HG02623 (cell line): ENCODE results near the gene UQCC5.
"Not testable (repeated sequence)": the region's sequence is repeated elsewhere in the genome, so short reads cannot be mapped to it uniquely, and the experiment has no call there.

Experiments used
- ATAC-seq: cut with Tn5 transposase; IDR thresholded peaks from one replicate; pipeline ENCODE4 v1.9.1; 2021; ENCODE audit warnings: moderate library complexity; ENCODE audit not compliant: unreplicated experiment

UQCC5 gene

DNA sequence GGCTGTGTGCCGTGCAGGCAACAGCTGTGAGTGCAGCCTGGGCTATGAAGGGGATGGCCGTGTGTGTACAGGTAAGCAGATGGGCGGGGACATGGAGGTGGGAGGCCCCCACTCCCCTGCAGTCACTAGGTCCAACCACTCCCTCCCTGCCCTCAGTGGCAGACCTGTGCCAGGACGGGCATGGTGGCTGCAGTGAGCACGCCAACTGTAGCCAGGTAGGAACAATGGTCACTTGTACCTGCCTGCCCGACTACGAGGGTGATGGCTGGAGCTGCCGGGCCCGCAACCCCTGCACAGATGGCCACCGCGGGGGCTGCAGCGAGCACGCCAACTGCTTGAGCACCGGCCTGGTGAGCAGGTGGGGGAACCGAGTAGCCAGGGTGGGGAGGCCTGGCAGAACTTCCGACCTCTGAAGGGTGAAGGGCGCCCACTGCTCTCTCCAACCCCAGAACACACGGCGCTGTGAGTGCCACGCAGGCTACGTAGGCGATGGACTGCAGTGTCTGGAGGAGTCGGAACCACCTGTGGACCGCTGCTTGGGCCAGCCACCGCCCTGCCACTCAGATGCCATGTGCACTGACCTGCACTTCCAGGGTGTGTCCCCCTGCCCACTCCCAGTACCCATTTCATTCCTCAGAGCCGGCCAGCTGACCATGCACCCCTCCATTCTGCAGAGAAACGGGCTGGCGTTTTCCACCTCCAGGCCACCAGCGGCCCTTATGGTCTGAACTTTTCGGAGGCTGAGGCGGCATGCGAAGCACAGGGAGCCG lies 14.3 kb upstream of the UQCC5 start:
- ATAC-seq: no peak

DNA sequence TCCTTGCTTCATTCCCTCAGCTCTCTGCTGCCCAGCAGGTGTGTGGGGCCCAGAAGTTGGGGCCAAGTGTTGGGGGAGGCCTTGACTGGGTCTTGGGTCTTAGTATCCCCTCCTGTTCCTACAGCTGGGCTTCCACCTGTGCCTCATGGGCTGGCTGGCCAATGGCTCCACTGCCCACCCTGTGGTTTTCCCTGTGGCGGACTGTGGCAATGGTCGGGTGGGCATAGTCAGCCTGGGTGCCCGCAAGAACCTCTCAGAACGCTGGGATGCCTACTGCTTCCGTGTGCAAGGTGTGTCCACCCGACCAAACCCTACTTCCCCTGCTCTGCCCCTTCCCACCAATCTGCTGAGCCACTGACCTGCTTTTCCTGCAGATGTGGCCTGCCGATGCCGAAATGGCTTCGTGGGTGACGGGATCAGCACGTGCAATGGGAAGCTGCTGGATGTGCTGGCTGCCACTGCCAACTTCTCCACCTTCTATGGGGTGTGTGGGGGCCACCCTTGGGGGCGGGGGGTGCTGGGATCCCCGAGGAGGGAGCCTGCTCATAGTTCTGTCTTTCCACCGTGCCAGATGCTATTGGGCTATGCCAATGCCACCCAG lies 13.7 kb upstream of the UQCC5 start:
- ATAC-seq: no peak

DNA sequence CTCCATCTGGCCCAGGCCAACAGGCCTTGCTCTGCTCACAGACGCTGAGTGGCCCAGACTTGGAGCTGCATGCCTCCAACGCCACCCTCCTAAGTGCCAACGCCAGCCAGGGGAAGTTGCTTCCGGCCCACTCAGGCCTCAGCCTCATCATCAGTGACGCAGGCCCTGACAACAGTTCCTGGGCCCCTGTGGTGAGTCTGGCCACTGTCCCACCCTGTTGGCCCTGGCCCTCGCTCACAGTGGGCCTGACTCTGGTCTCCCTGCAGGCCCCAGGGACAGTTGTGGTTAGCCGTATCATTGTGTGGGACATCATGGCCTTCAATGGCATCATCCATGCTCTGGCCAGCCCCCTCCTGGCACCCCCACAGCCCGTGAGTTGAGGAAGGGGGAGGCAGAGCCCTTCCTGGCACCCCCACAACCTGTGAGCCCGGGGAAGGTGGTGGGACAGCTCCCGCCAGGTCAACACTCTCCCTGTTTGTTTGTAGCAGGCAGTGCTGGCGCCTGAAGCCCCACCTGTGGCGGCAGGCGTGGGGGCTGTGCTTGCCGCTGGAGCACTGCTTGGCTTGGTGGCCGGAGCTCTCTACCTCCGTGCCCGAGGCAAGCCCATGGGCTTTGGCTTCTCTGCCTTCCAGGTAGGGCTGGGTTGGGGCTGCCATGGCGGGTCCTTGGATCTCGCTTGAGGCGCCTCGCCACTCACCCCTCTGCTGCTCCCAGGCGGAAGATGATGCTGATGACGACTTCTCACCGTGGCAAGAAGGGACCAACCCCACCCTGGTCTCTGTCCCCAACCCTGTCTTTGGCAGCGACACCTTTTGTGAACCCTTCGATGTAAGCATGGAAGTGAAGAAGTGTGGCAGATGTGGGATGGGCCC lies 12.8 kb upstream of the UQCC5 start:
- no peak for ATAC-seq

DNA sequence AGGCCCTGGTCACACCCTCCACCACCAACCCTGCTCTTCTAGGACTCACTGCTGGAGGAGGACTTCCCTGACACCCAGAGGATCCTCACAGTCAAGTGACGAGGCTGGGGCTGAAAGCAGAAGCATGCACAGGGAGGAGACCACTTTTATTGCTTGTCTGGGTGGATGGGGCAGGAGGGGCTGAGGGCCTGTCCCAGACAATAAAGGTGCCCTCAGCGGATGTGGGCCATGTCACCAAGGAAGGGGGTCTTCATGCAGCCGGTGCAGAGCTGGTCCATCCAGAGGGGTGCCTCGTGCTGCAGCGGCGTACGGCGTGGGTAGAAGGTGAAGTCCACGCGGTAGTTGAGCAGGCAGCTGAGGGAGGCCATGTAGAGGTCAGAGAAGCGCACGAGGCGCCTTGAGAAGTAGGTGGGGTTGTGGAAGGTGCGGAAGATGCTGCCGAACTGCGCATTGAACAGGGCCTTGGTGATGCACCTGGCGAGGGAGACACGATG lies 12.1 kb upstream of the UQCC5 start:
- no peak for ATAC-seq

DNA sequence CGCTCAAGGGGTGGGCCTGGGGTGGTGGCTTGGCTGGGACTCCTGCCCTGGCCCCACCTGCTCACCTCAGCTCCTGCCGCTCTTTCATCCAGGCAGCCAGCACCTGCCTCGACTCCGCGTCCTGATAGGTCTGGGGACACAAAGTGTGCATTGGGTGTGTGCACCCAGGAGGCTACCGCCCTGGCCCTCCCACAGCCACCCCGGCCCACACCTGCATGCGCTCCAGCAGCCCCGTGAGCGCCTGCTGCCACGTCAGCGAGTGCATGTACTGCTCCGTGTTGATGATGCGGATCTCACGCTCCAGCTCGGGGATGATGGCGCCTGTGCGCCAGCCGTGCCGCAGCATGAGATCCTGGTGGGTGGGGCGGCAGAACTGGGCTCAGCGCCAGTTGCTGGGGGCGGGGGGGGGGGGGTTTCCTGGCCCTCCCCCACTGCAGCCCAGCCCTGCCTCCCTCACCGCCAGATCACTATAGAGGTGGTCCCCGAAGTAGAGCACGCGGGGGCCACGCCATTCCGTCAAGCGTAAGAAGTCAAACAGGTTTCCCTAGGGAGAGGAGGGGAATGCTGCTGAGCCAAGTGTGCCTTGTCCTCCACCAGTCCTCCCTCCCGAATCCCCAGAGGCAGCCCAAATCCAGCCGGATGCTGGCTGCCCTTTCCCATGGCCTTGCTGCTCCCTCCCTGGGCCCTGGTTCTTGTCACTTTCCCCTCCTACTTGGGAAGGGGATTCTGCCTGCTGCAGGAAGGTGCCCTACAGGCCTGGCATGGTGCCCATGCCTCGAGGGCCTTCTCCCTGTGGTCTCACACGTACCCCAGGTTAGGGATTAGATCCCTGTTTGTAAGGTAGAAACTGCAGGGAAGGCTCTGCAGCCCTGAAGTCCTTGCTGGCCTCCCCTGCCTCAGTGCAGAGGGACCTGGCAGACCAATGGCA lies 11.4 kb upstream of the UQCC5 start:
- ATAC-seq: no peak

DNA sequence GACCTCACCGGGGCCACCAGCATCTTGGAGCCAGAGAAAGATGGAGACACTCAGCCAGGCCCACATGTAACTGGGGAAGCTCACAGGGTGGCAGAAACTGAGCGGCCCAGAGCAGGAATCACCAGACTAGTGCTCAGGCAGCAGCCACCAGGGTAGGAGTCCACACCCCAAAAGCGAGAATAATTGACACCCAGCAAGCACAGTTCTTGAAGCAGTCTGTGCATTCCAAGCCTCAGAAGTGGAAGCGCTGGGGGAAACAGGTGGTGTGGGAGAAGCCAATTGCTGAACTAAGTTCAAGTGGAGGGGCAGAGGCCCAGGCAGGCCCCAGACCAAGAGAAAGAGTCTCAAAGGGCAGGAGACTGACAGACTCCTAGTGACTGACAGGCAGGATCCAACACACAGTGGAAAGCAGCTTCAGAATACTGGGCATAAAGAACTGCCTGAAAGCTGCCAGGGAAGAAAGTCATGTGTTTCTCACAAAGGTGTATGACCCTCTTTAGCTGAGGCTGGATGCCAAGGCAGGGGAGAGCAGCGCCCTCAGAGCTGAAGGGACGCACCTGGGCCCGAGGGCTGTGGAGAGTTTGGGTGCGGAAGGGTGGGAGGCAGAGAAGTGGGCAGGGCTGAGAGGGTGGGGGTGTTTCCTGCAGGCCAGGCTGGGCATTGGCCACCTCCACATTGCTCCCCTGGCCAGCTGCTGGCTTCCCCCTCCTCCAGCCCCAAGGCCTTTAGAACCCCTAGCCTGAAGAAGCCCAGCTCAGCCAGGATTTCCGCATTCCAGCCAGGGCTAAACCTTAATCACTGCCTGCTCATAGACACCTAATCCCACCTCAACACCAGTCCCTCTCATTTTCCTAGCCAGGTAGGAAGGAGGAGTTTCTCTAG lies 10.5 kb upstream of the UQCC5 start:
- no peak for ATAC-seq

DNA sequence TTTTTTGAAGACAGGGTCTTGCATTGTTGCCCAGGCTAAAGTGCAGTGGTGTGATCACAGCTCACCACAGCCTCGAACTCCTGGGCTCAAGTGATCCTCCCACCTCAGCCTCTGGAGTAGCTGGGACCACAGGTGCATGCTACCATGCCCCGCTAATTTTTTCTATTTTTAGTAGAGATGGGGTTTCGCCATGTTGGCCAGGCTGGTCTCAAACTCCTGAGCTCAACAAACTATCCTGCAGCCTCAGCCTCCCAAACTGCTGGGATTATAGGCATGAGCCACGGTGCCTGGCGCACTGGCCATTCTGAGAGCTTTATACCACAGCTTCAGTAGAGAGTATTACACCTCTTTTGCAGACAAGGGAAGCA lies 9.8 kb upstream of the UQCC5 start:
- ATAC-seq: not testable (repeated sequence)

DNA sequence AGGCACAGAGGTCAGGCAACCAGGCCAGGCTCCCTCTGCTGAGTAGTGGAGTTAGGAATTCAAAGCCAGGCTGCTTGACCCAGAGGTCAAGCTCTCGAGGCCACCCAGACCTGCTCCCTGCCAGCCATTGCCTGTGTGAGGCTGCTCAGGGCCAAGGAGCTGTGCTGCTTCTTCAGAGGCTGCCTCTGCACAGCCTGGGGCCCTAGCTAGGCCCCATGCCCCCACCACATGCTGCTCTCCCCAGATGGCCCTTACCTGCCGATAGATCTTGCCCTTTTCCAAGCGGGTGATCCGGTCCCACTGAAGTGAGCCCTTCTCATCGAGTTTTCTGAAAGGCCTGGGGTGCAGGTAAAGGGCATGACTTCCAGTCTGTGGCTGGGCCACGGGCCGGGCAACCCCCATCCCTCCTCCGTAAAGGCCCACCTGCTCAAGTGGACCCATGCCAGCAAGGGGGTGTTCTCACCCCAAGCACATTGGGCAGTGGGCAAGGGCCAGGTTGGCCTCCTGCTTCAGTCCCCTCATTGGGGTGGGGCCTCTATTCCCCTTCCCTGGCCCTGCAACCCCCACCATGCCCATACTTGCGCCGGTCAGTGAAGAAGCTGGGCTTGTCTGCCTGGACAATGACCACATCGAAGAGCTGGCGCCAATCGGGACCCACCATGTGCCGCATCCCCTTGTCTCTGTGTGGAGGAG lies 9.2 kb upstream of the UQCC5 start:
- ATAC-seq: no peak

DNA sequence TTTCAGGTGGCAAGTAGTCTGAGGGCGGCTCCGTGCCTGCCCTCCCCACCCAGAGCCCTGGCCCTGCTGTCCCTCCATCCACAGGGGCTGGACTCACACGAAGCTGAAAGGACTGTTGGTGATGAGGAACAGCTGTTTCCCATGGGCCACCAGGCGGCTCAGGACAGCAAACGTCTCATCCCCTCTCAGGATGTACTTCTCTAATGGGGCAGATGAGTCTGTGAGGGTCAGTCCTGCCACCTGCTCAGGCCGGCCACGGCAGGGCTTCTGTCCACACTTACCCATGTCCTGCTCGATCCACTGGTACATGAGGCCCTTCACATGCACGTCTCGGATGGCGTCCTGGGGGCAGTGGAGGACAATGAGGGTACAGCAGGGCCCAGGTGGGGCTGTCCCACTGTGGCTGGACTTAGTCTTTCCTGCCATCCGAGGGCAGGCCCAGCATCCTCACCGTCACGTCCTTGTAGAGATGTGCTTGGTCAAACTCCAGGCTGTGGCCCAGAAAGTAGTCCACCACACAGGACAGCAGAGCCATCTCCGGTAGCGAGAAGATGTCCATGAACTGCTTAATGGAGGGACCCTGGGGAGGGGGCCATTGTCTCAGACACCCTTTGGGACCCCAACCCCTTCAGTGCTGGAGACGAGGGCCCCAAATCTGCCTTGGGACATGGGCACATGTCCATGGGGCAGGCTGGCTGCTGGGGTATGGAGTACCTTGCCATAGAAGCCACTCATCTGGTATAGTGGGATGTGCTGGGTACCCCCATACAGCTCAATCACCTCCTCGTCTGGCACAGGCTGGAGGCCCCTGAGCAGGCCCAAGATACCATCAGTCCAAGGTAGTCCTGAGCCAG lies 8.4 kb upstream of the UQCC5 start:
- no peak for ATAC-seq

DNA sequence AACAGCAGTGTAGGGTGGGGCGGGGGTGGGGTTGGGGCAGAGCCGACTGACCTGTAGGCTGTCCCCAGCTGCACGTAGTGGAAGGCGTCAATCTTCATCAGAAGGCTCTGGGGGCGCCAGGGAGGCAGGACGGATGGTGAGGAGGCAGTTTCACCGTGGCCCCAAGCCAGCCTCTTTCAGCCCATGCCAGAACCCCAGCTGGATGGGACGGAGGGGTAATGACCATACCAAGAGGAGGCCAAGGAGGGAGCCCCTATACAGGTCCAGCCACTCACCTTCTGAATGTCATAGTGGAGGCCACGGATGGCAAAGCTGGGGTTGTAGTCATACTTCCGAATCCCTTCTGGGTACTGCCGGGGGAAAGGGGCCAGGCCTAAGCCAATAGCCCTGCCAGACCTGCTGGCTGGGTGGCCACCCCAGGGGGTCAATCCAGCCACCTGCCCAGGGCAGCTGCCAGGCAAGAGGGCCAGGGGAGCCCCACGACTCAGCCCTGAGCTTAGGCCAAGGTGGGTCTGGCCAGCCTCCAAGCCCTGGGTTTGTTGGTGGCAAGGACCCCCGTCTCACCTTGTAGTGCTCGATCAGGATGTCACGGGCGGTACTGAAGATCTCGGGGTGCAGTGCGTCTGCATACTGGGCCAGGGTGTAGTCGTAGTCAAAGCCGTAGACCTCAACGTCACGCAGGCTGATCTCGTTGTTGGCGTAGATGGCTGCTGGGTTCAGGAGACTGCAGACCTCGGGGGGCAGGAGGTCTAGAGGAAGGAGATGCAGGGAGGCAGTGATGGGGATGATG lies 7.6 kb upstream of the UQCC5 start:
- ATAC-seq: no peak

DNA sequence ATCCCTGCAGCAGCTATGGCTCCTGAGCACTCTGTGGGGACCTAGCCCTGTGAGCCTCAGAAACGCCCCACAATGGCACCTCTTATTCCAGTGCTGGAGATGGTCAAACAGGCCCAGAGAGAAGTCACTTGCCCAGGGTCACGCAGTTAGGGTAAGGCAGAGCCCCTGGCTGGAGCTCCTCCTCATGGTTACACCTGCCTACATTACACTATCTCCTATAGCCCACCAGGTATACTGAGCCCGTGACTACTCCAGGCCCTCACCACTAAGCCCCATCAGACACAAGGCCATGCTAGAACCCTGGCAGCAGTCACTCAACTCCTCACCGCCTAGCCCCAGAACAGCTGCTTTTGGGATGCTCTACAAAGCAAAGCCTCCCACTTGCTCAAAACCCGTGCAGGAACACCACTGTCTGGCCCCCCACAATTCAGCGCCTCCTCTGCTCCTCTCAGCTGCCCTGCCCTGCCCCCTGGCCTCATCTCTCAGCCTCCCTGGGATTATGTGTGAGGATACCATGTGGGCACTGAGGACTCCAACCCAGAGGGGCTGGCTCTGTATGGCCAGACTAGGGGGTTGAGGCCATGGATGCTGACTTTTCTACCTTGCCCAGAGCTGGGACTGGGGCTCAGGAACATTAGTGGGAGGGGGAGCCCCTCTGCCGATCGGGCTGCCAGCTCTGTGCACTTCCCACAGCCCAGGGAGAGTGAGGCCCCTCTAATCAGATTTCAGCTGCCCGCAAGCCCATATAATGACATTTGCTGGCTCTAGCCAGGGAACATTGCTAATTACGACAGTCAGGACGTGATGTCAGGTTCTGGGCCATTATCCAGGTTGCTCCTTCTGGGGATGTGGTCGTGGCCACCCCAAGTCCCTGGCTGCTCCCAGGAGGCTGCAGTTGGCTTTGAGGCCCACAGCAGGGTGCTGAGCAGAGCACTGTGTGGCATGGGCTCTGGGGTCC lies 6.8 kb upstream of the UQCC5 start:
- no peak for ATAC-seq

DNA sequence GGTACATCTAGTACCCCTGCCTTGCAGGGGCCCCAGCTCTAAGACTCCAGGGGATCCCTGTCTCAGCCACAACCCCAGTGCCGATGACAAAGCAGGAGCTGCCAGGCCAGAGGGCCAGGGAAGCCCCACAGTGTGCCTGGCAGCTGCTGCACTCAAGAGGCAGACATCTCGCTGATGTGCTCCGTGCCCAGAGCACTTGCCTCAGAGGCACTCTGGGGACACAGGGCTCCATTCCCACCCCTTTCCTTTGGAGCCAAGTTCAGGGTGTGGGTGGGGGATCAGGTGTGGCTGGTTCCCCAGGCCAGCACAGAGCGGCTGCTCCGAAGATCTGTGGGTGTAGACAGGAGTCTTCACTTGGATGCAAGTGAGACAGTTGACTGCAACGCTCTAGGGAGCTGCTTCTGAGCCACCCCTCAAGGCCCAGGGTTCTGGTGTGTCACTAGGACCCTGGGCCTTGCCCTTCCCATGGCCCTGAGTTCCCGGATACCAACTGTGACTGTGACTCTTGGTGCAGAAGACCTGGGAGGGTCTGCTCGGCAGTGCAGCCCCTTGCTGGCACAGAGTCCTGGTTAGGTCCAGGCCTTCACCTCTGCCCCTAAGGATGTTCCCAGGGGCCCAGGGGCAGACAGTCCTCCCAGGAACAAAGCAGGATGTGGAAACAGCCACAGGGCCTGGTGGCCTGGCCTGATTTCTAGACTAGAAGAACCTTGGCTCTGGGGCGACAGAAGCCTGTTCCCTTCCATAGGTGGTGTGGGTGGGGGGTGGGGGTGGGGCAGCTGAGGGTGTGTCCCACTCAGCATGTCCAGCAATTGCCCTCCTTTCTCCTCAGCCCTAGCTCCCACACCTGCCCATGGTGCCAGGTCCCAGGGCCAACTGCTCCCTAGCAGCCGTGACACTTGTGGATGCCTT lies 5.2 kb upstream of the UQCC5 start:
- no peak for ATAC-seq

DNA sequence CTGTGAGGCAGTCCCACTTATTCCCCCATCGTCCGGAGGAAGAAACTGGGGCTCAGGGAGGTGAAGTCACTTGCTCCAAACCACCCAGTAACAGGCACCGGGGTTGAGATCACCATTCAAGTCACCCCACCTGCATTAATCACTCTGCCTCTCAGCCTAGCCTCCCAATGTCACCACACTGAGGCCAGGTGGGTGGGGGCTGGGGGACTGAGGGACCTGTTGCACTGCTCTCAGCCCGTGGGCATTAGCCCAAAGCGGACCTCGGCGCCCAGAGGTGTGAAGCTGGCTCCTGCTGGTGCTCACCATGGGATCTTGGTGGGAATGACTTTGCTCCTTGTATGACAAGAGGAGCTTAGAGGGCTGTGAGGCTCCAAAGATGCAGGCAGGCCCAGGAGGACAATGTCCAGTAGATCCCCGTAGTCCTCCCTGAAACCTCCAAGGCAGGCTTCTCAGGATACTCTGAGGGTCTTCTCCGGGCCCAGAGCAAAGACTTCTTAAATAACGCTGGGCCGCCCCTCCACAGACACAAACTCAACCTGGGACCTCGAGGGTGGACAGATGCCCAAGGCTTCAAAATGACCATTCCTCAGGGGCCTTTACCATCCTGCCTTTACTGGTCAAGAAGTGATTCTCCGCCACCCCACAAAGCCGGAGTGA lies 4.4 kb upstream of the UQCC5 start:
- no peak for ATAC-seq

DNA sequence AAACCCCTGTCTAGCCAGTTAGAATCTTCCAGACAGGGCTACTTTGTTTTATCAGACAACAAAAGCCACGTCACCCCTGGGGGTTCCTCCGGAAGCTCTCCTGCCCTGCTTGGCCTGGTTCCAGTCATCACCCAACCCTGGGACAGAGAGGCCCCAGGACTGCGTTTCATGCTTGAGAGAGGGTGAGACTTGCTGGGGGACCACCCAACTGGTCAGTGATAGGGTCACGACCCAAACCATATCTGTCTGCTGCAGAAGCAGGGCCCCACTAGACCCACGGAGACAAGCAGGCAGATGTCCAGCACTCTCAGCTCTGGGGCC lies 3.9 kb upstream of the UQCC5 start:
- ATAC-seq: no peak
